Measurements from ENCODE around the gene HERPUD1. TPM values are rescaled to one million over a fixed set of nuclear protein-coding genes. Genes with fewer than 3 reads are reported as not detected.

Gene HERPUD1
- total RNA-seq, 1 experiment from 2014 or later = 45.2 TPM

GRCh38 chr16:56946767-56947603, 15.0 kb downstream of the HERPUD1 start:
- no peak overlapping the region for H3K27ac ChIP-seq (ENCODE audit: low read length)
- no peak overlapping the region for H3K4me3 ChIP-seq (ENCODE audit: low read depth in 2 of 2, low read length in 2 of 2)
- DNase-seq (ENCODE audit: low read depth, low spot score) = no peak
- peaks cover 5% of the 10 kb centered on the region for H3K36me3 ChIP-seq (ENCODE audit: control insufficient read depth, insufficient read depth, low read length)
- ChIA-PET CTCF (interaction anchor here (0.6 kb wide), 1 partner anchor 99 kb away, joined by 4 read pairs; no protein-coding TSS in a partner anchor), POLR2A (no interaction called here)
- no peaks in the 10 kb centered on the region; the same call in 1 of the 2 replicates for H3K4me1 ChIP-seq (ENCODE audit: control insufficient read depth, insufficient read depth, low read length)
- intact Hi-C loops (cut with micrococcal nuclease; ENCODE audit: unreplicated experiment) = no loop called here
- BruUV-seq (replicated peaks) = no TSS peak
- TF ChIP-seq SIN3A (IDR thresholded peaks at IDR 0.05; ENCODE audit: borderline replicate concordance, insufficient read depth, low read depth, low read length) (no peak), POLR2AphosphoS5 (IDR thresholded peaks at IDR 0.05; ENCODE audit: low read depth, low read length) (no peak), REST (IDR thresholded peaks at IDR 0.05; ENCODE audit: insufficient read depth in 1 of 2, low read depth in 2 of 2, low read length in 1 of 2) (no peak), TCF7L2 (IDR thresholded peaks at IDR 0.05; ENCODE audit: low read depth, low read length) (no peak), CTCF (IDR thresholded peaks at IDR 0.05) (no peak)
- no peaks in the 10 kb centered on the region for H3K9me3 ChIP-seq (ENCODE audit: control insufficient read depth, insufficient read depth, low read depth, low read length)
- H3K27me3 ChIP-seq (ENCODE audit: control insufficient read depth, insufficient read depth, low read length) = no peaks in the 10 kb centered on the region
- in situ Hi-C loops (cut with HindIII; ENCODE audit: low pct_unique_long_range_greater_than_20kb, low sequenced_read_pairs) = no loop called here
- no peak for ATAC-seq

- Histone ChIP-seq H3K27ac (ENCODE audit: low read length) (no peak overlapping the region), H3K4me3 (ENCODE audit: low read depth in 2 of 2, low read length in 2 of 2) (no peak overlapping the region), H3K9me3 (ENCODE audit: control insufficient read depth, insufficient read depth, low read depth, low read length) (no peaks in the 10 kb centered on the region), H3K36me3 (ENCODE audit: control insufficient read depth, insufficient read depth, low read length) (peaks cover 5% of the 10 kb centered on the region), H3K27me3 (ENCODE audit: control insufficient read depth, insufficient read depth, low read length) (no peaks in the 10 kb centered on the region), H3K4me1 (ENCODE audit: control insufficient read depth, insufficient read depth, low read length) (no peaks in the 10 kb centered on the region; the same call in 1 of the 2 replicates)
- TF ChIP-seq SIN3A (IDR thresholded peaks at IDR 0.05; ENCODE audit: borderline replicate concordance, insufficient read depth, low read depth, low read length) = no peak
- no peak for TF ChIP-seq POLR2AphosphoS5 (IDR thresholded peaks at IDR 0.05; ENCODE audit: low read depth, low read length)
- TF ChIP-seq CTCF (IDR thresholded peaks at IDR 0.05) = no peak
- TF ChIP-seq REST (IDR thresholded peaks at IDR 0.05; ENCODE audit: insufficient read depth in 1 of 2, low read depth in 2 of 2, low read length in 1 of 2) = no peak
- TF ChIP-seq TCF7L2 (IDR thresholded peaks at IDR 0.05; ENCODE audit: low read depth, low read length) = no peak
- no TSS peak for BruUV-seq (replicated peaks)
- intact Hi-C loops (cut with micrococcal nuclease; ENCODE audit: unreplicated experiment) (no loop called here), in situ Hi-C loops (cut with HindIII; ENCODE audit: low pct_unique_long_range_greater_than_20kb, low sequenced_read_pairs) (no loop called here)
- ChIA-PET POLR2A (no interaction called here), CTCF (interaction anchor here (0.6 kb wide), 2 partner anchors 98 to 483 kb away, joined by 4 to 5 read pairs; no protein-coding TSS in a partner anchor)
- DNase-seq (ENCODE audit: low read depth, low spot score) (no peak), ATAC-seq (no peak)
These were observed 15.7 kb downstream of the HERPUD1 start for GRCh38 chr16:56947604-56947995.
